ENCODE data around the gene GALNT2. TPM values are rescaled to one million over a fixed set of nuclear protein-coding genes. Genes with fewer than 3 reads are reported as not detected.

GALNT2 gene
- total and polyA plus RNA-seq, 9 of the 15 experiments (the other 6 are each of a cell fraction or from before 2014, with no cell fraction given), result 1.6 to 106 (median 51.9) TPM

GRCh38 chr1:230071316-230071715 is 4.3 kb downstream of the GALNT2 start:
- WGBS (ENCODE audit: insufficient coverage, low coverage, missing lambda C conversion rate), result 72% methylated on average over 6 of the region's 7 CpGs
- Histone ChIP-seq H3K27ac (ENCODE audit: extremely low read depth, low read depth, low read length) (no peak overlapping the region), H4K20me1 (replicated peaks; ENCODE audit: control insufficient read depth, insufficient read depth, low read length) (peaks cover 49% of the 10 kb centered on the region), H3K36me3 (ENCODE audit: control insufficient read depth, insufficient read depth, low read length) (peaks cover 16% of the 10 kb centered on the region; the same call in 1 of the 3 replicates), H3K79me2 (ENCODE audit: control insufficient read depth, insufficient read depth, low read length) (peaks cover 91% of the 10 kb centered on the region), H3K4me3 (no peak overlapping the region), H3K9me3 (replicated peaks; ENCODE audit: control insufficient read depth, insufficient read depth, low read depth, low read length) (no peaks in the 10 kb centered on the region), H3K4me2 (ENCODE audit: insufficient read depth, low read length) (no peak overlapping the region), H3K9ac (ENCODE audit: insufficient read depth in 1 of 2, low read depth in 2 of 2, low read length in 2 of 2) (peak overlapping the region in 1 of 2 experiments; percentile 79; a peak in 2 of 4 replicates), H3K4me1 (replicated peaks in 1 of 2; ENCODE audit: control insufficient read depth in 2 of 2, insufficient read depth in 2 of 2, low read length in 2 of 2) (peaks cover 26 to 41% of the 10 kb centered on the region in 2 experiments; a peak in 4 of 5 replicates), H3K27me3 (ENCODE audit: control insufficient read depth in 2 of 2, insufficient read depth in 2 of 2, low read length in 2 of 2) (no peaks in the 10 kb centered on the region), H2AFZ (ENCODE audit: low read depth, low read length) (no peak overlapping the region), H3K9me1 (ENCODE audit: control insufficient read depth, insufficient read depth, low read length) (peaks cover 9% of the 10 kb centered on the region)
- in situ Hi-C loops (cut with MboI), result no loop called here
- no peak for FAIRE-seq
- CTCF ChIA-PET (ENCODE audit: low intra/inter-chr PET ratio), result no interaction called here
- ATAC-seq, result no peak
- intact Hi-C loops (cut with micrococcal nuclease), result no loop called here
- POLR2A ChIA-PET, result interaction anchor here (0.7 to 3.0 kb wide), 7 partner anchors 7 to 106 kb away, joined by 3 to 21 read pairs (median 4); no protein-coding TSS in a partner anchor
- no peak for DNase-seq (ENCODE audit: extremely low read depth in 1 of 4, low spot score in 3 of 4)
- TF ChIP-seq, protein P1, sequence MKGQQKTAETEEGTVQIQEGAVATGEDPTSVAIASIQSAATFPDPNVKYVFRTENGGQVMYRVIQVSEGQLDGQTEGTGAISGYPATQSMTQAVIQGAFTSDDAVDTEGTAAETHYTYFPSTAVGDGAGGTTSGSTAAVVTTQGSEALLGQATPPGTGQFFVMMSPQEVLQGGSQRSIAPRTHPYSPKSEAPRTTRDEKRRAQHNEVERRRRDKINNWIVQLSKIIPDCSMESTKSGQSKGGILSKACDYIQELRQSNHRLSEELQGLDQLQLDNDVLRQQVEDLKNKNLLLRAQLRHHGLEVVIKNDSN (CRISPR knock-in tag; IDR thresholded peaks at IDR 0.05), result peak; percentile 47; the same call in 1 of the 2 replicates
- TF ChIP-seq HDAC2 (IDR thresholded peaks at IDR 0.05), result no peak
- TF ChIP-seq BCL6 (CRISPR knock-in tag; IDR thresholded peaks at IDR 0.05), result no peak
- no TSS peak for BruUV-seq (replicated peaks)

GRCh38 chr1:230072296-230072695 is 5.3 kb downstream of the GALNT2 start:
- Histone ChIP-seq H3K4me2 (ENCODE audit: insufficient read depth, low read length) (no peak overlapping the region), H3K27me3 (ENCODE audit: control insufficient read depth in 2 of 2, insufficient read depth in 2 of 2, low read length in 2 of 2) (no peaks in the 10 kb centered on the region), H3K27ac (ENCODE audit: extremely low read depth, low read depth, low read length) (no peak overlapping the region), H3K79me2 (ENCODE audit: control insufficient read depth, insufficient read depth, low read length) (peaks cover 98% of the 10 kb centered on the region), H3K36me3 (ENCODE audit: control insufficient read depth, insufficient read depth, low read length) (peaks cover 26% of the 10 kb centered on the region; the same call in 1 of the 3 replicates), H3K9me3 (replicated peaks; ENCODE audit: control insufficient read depth, insufficient read depth, low read depth, low read length) (no peaks in the 10 kb centered on the region), H3K9ac (ENCODE audit: insufficient read depth in 1 of 2, low read depth in 2 of 2, low read length in 2 of 2) (no peak overlapping the region; a peak in 1 of 4 replicates), H4K20me1 (replicated peaks; ENCODE audit: control insufficient read depth, insufficient read depth, low read length) (peaks cover 55% of the 10 kb centered on the region), H3K4me3 (no peak overlapping the region), H3K4me1 (replicated peaks in 1 of 2; ENCODE audit: control insufficient read depth in 2 of 2, insufficient read depth in 2 of 2, low read length in 2 of 2) (peaks cover 26 to 41% of the 10 kb centered on the region in 2 experiments; a peak in 4 of 5 replicates), H3K9me1 (ENCODE audit: control insufficient read depth, insufficient read depth, low read length) (peaks cover 9% of the 10 kb centered on the region), H2AFZ (ENCODE audit: low read depth, low read length) (no peak overlapping the region)
- no TSS peak for BruUV-seq (replicated peaks)
- FAIRE-seq (no peak), DNase-seq (ENCODE audit: extremely low read depth in 1 of 4, low spot score in 3 of 4) (no peak), ATAC-seq (no peak)
- WGBS (ENCODE audit: insufficient coverage, low coverage, missing lambda C conversion rate), result 78% methylated on average over 6 of the region's 6 CpGs
- intact Hi-C loops (cut with micrococcal nuclease), result no loop called here
- ChIA-PET POLR2A (interaction anchor here (0.7 to 1.9 kb wide), 2 partner anchors 11 to 514 kb away, joined by 3 to 7 read pairs; partner anchors contain the start of gene ABCB10), CTCF (ENCODE audit: low intra/inter-chr PET ratio) (no interaction called here)
- in situ Hi-C loops (cut with MboI), result no loop called here
- TF ChIP-seq ZNF407 (IDR thresholded peaks at IDR 0.05; ENCODE audit: low read depth) (no peak), ELK1 (CRISPR knock-in tag; IDR thresholded peaks at IDR 0.05) (no peak)

Measured in K562 (cell line).